22Rv1 (cell line): ENCODE measurements around the gene TAS2R9.

Experiments
- ZFX ChIP-seq: fragments of 450-650 bp; IDR thresholded peaks from 2 replicates; pipeline ENCODE4 v1.6.1; 2017; ENCODE audit warnings: antibody characterized with exemption, borderline replicate concordance
- TF ChIP-seq, protein P1 (sequence below): fragments of 450-650 bp; IDR thresholded peaks from 2 replicates; pipeline ENCODE4 v1.5.1; 2017; ENCODE audit warnings: mild to moderate bottlenecking

DNA sequence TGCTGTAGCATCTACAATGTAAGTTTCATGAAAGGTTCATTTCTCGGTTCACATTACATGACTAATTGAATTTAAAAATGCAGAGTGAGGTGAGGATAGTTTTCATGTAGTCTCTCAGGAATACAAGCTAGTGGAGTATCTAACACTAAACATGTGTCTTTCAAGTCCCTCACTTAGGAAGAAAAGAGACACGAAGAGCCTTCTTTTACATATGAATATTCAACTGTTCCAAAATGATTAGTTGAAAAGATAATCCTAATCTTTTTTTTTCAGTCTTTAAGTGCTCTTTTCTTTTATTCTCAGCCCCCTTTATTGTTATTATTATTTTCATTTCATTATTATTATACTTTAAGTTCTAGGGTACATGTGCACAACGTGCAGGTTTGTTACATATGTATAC lies 28.5 kb upstream of the TAS2R9 start:
- TF ChIP-seq, protein P1, sequence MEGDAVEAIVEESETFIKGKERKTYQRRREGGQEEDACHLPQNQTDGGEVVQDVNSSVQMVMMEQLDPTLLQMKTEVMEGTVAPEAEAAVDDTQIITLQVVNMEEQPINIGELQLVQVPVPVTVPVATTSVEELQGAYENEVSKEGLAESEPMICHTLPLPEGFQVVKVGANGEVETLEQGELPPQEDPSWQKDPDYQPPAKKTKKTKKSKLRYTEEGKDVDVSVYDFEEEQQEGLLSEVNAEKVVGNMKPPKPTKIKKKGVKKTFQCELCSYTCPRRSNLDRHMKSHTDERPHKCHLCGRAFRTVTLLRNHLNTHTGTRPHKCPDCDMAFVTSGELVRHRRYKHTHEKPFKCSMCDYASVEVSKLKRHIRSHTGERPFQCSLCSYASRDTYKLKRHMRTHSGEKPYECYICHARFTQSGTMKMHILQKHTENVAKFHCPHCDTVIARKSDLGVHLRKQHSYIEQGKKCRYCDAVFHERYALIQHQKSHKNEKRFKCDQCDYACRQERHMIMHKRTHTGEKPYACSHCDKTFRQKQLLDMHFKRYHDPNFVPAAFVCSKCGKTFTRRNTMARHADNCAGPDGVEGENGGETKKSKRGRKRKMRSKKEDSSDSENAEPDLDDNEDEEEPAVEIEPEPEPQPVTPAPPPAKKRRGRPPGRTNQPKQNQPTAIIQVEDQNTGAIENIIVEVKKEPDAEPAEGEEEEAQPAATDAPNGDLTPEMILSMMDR: no peak
- TF ChIP-seq ZFX: no peak
